ENCODE data around the gene SRP19. TPM values are rescaled to one million over a fixed set of nuclear protein-coding genes. Genes with fewer than 3 reads are reported as not detected.

Gene SRP19
- total and polyA plus RNA-seq, 9 of the 15 experiments (the other 6 are each of a cell fraction or from before 2014, with no cell fraction given), result 52.3 to 357 (median 146) TPM

DNA sequence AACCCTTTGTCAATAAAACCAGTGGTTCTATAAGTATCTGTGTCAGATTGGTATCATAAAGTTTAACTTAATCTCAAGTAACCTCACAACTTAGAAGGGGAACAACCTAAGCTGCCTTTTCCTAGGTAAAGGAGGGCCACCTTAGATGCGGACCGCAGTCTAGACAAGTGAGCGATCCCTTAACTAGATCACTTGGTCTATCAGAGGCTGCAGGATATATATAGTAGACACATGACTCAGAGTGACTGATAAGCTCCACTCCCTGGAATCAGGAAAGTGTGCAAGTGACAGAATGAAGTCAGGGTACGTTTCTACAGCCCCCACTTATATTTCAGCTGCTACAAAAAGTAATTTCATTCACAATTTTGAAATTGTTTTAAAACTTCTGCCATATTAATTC lies 53.5 kb downstream of the SRP19 start (continued):
- TF ChIP-seq, protein P1, sequence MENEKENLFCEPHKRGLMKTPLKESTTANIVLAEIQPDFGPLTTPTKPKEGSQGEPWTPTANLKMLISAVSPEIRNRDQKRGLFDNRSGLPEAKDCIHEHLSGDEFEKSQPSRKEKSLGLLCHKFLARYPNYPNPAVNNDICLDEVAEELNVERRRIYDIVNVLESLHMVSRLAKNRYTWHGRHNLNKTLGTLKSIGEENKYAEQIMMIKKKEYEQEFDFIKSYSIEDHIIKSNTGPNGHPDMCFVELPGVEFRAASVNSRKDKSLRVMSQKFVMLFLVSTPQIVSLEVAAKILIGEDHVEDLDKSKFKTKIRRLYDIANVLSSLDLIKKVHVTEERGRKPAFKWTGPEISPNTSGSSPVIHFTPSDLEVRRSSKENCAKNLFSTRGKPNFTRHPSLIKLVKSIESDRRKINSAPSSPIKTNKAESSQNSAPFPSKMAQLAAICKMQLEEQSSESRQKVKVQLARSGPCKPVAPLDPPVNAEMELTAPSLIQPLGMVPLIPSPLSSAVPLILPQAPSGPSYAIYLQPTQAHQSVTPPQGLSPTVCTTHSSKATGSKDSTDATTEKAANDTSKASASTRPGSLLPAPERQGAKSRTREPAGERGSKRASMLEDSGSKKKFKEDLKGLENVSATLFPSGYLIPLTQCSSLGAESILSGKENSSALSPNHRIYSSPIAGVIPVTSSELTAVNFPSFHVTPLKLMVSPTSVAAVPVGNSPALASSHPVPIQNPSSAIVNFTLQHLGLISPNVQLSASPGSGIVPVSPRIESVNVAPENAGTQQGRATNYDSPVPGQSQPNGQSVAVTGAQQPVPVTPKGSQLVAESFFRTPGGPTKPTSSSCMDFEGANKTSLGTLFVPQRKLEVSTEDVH (IDR thresholded peaks at IDR 0.05; ENCODE audit: low read depth, partially characterized antibody), result no peak
- TF ChIP-seq ZC3H8 (IDR thresholded peaks at IDR 0.05), result no peak
- no peak for TF ChIP-seq MAFK (IDR thresholded peaks at IDR 0.05; ENCODE audit: low read length)
- TF ChIP-seq, protein P2, sequence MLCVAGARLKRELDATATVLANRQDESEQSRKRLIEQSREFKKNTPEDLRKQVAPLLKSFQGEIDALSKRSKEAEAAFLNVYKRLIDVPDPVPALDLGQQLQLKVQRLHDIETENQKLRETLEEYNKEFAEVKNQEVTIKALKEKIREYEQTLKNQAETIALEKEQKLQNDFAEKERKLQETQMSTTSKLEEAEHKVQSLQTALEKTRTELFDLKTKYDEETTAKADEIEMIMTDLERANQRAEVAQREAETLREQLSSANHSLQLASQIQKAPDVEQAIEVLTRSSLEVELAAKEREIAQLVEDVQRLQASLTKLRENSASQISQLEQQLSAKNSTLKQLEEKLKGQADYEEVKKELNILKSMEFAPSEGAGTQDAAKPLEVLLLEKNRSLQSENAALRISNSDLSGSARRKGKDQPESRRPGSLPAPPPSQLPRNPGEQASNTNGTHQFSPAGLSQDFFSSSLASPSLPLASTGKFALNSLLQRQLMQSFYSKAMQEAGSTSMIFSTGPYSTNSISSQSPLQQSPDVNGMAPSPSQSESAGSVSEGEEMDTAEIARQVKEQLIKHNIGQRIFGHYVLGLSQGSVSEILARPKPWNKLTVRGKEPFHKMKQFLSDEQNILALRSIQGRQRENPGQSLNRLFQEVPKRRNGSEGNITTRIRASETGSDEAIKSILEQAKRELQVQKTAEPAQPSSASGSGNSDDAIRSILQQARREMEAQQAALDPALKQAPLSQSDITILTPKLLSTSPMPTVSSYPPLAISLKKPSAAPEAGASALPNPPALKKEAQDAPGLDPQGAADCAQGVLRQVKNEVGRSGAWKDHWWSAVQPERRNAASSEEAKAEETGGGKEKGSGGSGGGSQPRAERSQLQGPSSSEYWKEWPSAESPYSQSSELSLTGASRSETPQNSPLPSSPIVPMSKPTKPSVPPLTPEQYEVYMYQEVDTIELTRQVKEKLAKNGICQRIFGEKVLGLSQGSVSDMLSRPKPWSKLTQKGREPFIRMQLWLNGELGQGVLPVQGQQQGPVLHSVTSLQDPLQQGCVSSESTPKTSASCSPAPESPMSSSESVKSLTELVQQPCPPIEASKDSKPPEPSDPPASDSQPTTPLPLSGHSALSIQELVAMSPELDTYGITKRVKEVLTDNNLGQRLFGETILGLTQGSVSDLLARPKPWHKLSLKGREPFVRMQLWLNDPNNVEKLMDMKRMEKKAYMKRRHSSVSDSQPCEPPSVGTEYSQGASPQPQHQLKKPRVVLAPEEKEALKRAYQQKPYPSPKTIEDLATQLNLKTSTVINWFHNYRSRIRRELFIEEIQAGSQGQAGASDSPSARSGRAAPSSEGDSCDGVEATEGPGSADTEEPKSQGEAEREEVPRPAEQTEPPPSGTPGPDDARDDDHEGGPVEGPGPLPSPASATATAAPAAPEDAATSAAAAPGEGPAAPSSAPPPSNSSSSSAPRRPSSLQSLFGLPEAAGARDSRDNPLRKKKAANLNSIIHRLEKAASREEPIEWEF (CRISPR knock-in tag; IDR thresholded peaks at IDR 0.05), result no peak
- TF ChIP-seq, protein P3, sequence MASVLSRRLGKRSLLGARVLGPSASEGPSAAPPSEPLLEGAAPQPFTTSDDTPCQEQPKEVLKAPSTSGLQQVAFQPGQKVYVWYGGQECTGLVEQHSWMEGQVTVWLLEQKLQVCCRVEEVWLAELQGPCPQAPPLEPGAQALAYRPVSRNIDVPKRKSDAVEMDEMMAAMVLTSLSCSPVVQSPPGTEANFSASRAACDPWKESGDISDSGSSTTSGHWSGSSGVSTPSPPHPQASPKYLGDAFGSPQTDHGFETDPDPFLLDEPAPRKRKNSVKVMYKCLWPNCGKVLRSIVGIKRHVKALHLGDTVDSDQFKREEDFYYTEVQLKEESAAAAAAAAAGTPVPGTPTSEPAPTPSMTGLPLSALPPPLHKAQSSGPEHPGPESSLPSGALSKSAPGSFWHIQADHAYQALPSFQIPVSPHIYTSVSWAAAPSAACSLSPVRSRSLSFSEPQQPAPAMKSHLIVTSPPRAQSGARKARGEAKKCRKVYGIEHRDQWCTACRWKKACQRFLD (CRISPR knock-in tag; IDR thresholded peaks at IDR 0.05), result no peak
- TF ChIP-seq CC2D1A (IDR thresholded peaks at IDR 0.05), result peak; percentile 98
- no peak for TF ChIP-seq ZNF778 (CRISPR knock-in tag; IDR thresholded peaks at IDR 0.05)
- TF ChIP-seq CBFA2T3 (IDR thresholded peaks at IDR 0.05), result peak; percentile 57; the same call in 1 of the 2 replicates
- no peak for TF ChIP-seq NR2F6 (CRISPR knock-in tag; IDR thresholded peaks at IDR 0.05)
- TF ChIP-seq, protein P4, sequence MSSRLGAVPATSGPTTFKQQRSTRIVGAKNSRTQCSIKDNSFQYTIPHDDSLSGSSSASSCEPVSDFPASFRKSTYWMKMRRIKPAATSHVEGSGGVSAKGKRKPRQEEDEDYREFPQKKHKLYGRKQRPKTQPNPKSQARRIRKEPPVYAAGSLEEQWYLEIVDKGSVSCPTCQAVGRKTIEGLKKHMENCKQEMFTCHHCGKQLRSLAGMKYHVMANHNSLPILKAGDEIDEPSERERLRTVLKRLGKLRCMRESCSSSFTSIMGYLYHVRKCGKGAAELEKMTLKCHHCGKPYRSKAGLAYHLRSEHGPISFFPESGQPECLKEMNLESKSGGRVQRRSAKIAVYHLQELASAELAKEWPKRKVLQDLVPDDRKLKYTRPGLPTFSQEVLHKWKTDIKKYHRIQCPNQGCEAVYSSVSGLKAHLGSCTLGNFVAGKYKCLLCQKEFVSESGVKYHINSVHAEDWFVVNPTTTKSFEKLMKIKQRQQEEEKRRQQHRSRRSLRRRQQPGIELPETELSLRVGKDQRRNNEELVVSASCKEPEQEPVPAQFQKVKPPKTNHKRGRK (tag; IDR thresholded peaks at IDR 0.05), result no peak
- no peak for TF ChIP-seq ZNF695 (CRISPR knock-in tag; IDR thresholded peaks at IDR 0.05)
- TF ChIP-seq SNAPC5 (CRISPR knock-in tag; IDR thresholded peaks at IDR 0.05), result no peak
- no peak for TF ChIP-seq ZEB2 (IDR thresholded peaks at IDR 0.05)
- no peak for TF ChIP-seq TAF1 (IDR thresholded peaks at IDR 0.05; ENCODE audit: control insufficient read depth, extremely low read depth, insufficient read depth, low read length, severe bottlenecking)
- TF ChIP-seq NCOA4 (IDR thresholded peaks at IDR 0.05; ENCODE audit: partially characterized antibody), result no peak
- no peak for TF ChIP-seq ZFPM2 (CRISPR knock-in tag; IDR thresholded peaks at IDR 0.05)
